Neural cell (in vitro differentiated cells): Measurements from ENCODE around the gene UMPS.

Experiments used
- CTCF ChIP-seq: fragments of 450-650 bp; IDR thresholded peaks from 2 replicates; pipeline ENCODE4 v1.5.1; 2014; ENCODE audit warnings: antibody characterized with exemption, mild to moderate bottlenecking, moderate library complexity; ENCODE audit not compliant: poor library complexity, severe bottlenecking
- EZH2 ChIP-seq: fragments of 200-600, 300-800 bp; shearing (Covaris generic), sonication (generic); IDR thresholded peaks from 2 replicates; pipeline ENCODE4 v1.6.1; 2014; ENCODE audit warnings: antibody characterized with exemption, low read length, borderline replicate concordance, mild to moderate bottlenecking; ENCODE audit not compliant: insufficient read depth, poor library complexity, severe bottlenecking
- POLR2AphosphoS5 ChIP-seq: IDR thresholded peaks from 2 replicates; pipeline ENCODE4 v1.6.1; 2012
- RAD21 ChIP-seq: fragments of 450-650 bp; conservative IDR thresholded peaks from 2 replicates; pipeline ENCODE4 v1.6.1; 2014; ENCODE audit warnings: antibody characterized with exemption, mild to moderate bottlenecking, moderate library complexity
- REST ChIP-seq: IDR thresholded peaks from 2 replicates; pipeline ENCODE4 v1.6.1; 2012; ENCODE audit warnings: borderline replicate concordance
- TAF1 ChIP-seq: IDR thresholded peaks from 2 replicates; pipeline ENCODE4 v1.6.1; 2012; ENCODE audit warnings: low read depth

- TF ChIP-seq TAF1 (no peak), CTCF (no peak), RAD21 (no peak), EZH2 (no peak), POLR2AphosphoS5 (no peak), REST (no peak)
Measured at GRCh38 chr3:124781476-124782376, 51.5 kb downstream of the UMPS start.
